A549 treated with CpdA at 1 μM for 4 hours (cell line): ENCODE measurements around the gene DHRS9. TPM values are rescaled to one million over a fixed set of nuclear protein-coding genes. Genes with fewer than 3 reads are reported as not detected.

Experiments used
- total RNA-seq: library from RNA; stranded (reverse); fragments of 200-300 nt; extraction: Qiagen RNA extraction; gene quantifications from 5 replicates; pipeline ENCODE4 v1.2.3, GENCODE V29; 2022; ENCODE audit warnings: low read depth

DHRS9 gene
- total RNA-seq, result 3.1 to 4.2 TPM (median 3.6 TPM) in 5 replicates

GRCh38 chr2:169069341-169069740 is at the start of gene DHRS9:
TSS of gene DHRS9 (plus strand) at chr2:169069563. CDS start at chr2:169081582, 12,019 bp downstream.

GRCh38 chr2:169031202-169031601 is 38.2 kb upstream of the DHRS9 start, which contains the start of gene ABCB11:
TSS of gene ABCB11 (minus strand) at chr2:169031324. CDS start at chr2:169018125, 13,199 bp downstream.

Other genes with a start within 250 kb of the DHRS9 start
- gene SPC25, start 179.1 kb upstream of the DHRS9 start, total RNA-seq, result 16.5 to 22.3 TPM (median 19.2 TPM) in 5 replicates
- not detected in 5 replicates for gene G6PC2, start 168.3 kb upstream of the DHRS9 start, total RNA-seq
- 0.02 TPM in 1 of 5 replicates, not detected in the others for gene ABCB11, start 38.2 kb upstream of the DHRS9 start, total RNA-seq